ENCODE measurements around the gene PPP2R3A. TPM values are rescaled to one million over a fixed set of nuclear protein-coding genes. Genes with fewer than 3 reads are reported as not detected.
A peak's percentile ranks its signal among the peaks of the same experiment; 100 is the strongest.

Gene PPP2R3A
- total and polyA plus RNA-seq, 9 of the 15 experiments (the other 6 are each of a cell fraction or from before 2014, with no cell fraction given): 0.10 to 0.50 (median 0.24) TPM

DNA sequence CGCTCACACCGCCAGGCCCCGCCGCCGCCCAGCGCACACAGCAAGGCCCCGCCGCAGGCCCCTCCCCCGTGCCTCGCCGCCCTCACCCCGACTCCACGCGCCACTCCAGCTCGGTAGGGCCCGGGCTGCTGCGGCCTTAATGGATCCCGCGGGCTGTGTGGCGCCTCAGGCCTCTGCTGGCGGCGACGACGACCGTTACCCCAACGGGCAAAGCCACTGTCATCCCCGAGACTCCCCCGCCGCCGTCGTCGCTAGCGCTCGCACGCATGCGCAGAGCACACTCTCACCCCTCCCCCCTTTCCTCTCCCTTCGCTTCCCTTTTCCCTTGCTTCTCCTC, 230.5 kb downstream of the PPP2R3A start, which contains the start of gene MSL2 (continued):
- TF ChIP-seq POLR2A (conservative IDR thresholded peaks at IDR 0.05): peak; percentile 57; the same call in 1 of the 2 replicates
- peak; percentile 68; the same call in 1 of the 2 replicates for TF ChIP-seq MYBL2 (IDR thresholded peaks at IDR 0.05; ENCODE audit: low read depth)
- no peak for TF ChIP-seq MYBL2 (CRISPR knock-in tag; IDR thresholded peaks at IDR 0.05; ENCODE audit: borderline replicate concordance)
- TF ChIP-seq CTBP1 (IDR thresholded peaks at IDR 0.05; ENCODE audit: borderline replicate concordance): no peak
- TF ChIP-seq, protein P1, sequence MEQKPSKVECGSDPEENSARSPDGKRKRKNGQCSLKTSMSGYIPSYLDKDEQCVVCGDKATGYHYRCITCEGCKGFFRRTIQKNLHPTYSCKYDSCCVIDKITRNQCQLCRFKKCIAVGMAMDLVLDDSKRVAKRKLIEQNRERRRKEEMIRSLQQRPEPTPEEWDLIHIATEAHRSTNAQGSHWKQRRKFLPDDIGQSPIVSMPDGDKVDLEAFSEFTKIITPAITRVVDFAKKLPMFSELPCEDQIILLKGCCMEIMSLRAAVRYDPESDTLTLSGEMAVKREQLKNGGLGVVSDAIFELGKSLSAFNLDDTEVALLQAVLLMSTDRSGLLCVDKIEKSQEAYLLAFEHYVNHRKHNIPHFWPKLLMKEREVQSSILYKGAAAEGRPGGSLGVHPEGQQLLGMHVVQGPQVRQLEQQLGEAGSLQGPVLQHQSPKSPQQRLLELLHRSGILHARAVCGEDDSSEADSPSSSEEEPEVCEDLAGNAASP (IDR thresholded peaks at IDR 0.05): no peak
- no peak for TF ChIP-seq POLR3A (IDR thresholded peaks at IDR 0.05; ENCODE audit: borderline replicate concordance, extremely low read depth, insufficient read depth, insufficient read length)
- no peak for TF ChIP-seq CBFB (CRISPR knock-in tag; IDR thresholded peaks at IDR 0.05)
- peak; percentile 76 for TF ChIP-seq TAF1 (IDR thresholded peaks at IDR 0.05; ENCODE audit: control insufficient read depth, extremely low read depth, insufficient read depth, low read length, severe bottlenecking)
- no peak for TF ChIP-seq ZNF165 (CRISPR knock-in tag; IDR thresholded peaks at IDR 0.05; ENCODE audit: borderline replicate concordance)
- TF ChIP-seq, protein P2, sequence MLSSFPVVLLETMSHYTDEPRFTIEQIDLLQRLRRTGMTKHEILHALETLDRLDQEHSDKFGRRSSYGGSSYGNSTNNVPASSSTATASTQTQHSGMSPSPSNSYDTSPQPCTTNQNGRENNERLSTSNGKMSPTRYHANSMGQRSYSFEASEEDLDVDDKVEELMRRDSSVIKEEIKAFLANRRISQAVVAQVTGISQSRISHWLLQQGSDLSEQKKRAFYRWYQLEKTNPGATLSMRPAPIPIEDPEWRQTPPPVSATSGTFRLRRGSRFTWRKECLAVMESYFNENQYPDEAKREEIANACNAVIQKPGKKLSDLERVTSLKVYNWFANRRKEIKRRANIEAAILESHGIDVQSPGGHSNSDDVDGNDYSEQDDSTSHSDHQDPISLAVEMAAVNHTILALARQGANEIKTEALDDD (IDR thresholded peaks at IDR 0.05): no peak
- TF ChIP-seq ETV1 (tag; conservative IDR thresholded peaks at IDR 0.05; ENCODE audit: low read depth): no peak
- peak; percentile 29; the same call in 1 of the 2 replicates for TF ChIP-seq ZNF644 (tag; IDR thresholded peaks at IDR 0.05; ENCODE audit: low read depth)
- TF ChIP-seq NR2C2 (CRISPR knock-in tag; IDR thresholded peaks at IDR 0.05): no peak
- TF ChIP-seq NR2C2 (tag; IDR thresholded peaks at IDR 0.05): peak; percentile 63; the same call in 1 of the 2 replicates
- TF ChIP-seq KAT7 (CRISPR knock-in tag; IDR thresholded peaks at IDR 0.05; ENCODE audit: borderline replicate concordance): 0 out of 2 replicates have a peak, but pooled peaks have one; percentile 31
- no peak for TF ChIP-seq SNRNP70 (optimal IDR thresholded peaks at IDR 0.05; ENCODE audit: low read depth, low read length)
- TF ChIP-seq PYGO2 (tag; IDR thresholded peaks at IDR 0.05): no peak
- TF ChIP-seq TFAM (CRISPR knock-in tag; conservative IDR thresholded peaks at IDR 0.05): no peak
- TF ChIP-seq ZNF584 (CRISPR knock-in tag; IDR thresholded peaks at IDR 0.05; ENCODE audit: low read depth): no peak
- TF ChIP-seq NR3C1 (CRISPR knock-in tag; IDR thresholded peaks at IDR 0.05): no peak
- TF ChIP-seq TEAD4 (IDR thresholded peaks at IDR 0.05; ENCODE audit: low read length): no peak
- no peak for TF ChIP-seq TEAD4 (CRISPR knock-in tag; IDR thresholded peaks at IDR 0.05; ENCODE audit: borderline replicate concordance)
- TF ChIP-seq GTF2E2 (tag; IDR thresholded peaks at IDR 0.05): no peak
- TF ChIP-seq ELF1 (tag; IDR thresholded peaks at IDR 0.05): peak; percentile 64
- TF ChIP-seq ZNF780A (CRISPR knock-in tag; IDR thresholded peaks at IDR 0.05): no peak
- no peak for TF ChIP-seq ZNF134 (CRISPR knock-in tag; conservative IDR thresholded peaks at IDR 0.05)
- TF ChIP-seq MAFK (IDR thresholded peaks at IDR 0.05; ENCODE audit: low read length): no peak
- peak; percentile 41; the same call in 1 of the 2 replicates for TF ChIP-seq MBD2 (IDR thresholded peaks at IDR 0.05; ENCODE audit: borderline replicate concordance, low read depth)
- no peak for TF ChIP-seq BHLHE40 (IDR thresholded peaks at IDR 0.05; ENCODE audit: low read length)
- peak; percentile 14; the same call in 1 of the 2 replicates for TF ChIP-seq POLR2AphosphoS2 (IDR thresholded peaks at IDR 0.05; ENCODE audit: low read length)
- TF ChIP-seq ZNF589 (CRISPR knock-in tag; IDR thresholded peaks at IDR 0.05; ENCODE audit: low read depth): no peak

Data from K562 (cell line).